ENCODE results near the gene ISYNA1. TPM values are rescaled to one million over a fixed set of nuclear protein-coding genes. Genes with fewer than 3 reads are reported as not detected.
A peak's percentile ranks its signal among the peaks of the same experiment; 100 is the strongest.

ISYNA1 gene
- total RNA-seq, 1 donor: 6.3 TPM

DNA sequence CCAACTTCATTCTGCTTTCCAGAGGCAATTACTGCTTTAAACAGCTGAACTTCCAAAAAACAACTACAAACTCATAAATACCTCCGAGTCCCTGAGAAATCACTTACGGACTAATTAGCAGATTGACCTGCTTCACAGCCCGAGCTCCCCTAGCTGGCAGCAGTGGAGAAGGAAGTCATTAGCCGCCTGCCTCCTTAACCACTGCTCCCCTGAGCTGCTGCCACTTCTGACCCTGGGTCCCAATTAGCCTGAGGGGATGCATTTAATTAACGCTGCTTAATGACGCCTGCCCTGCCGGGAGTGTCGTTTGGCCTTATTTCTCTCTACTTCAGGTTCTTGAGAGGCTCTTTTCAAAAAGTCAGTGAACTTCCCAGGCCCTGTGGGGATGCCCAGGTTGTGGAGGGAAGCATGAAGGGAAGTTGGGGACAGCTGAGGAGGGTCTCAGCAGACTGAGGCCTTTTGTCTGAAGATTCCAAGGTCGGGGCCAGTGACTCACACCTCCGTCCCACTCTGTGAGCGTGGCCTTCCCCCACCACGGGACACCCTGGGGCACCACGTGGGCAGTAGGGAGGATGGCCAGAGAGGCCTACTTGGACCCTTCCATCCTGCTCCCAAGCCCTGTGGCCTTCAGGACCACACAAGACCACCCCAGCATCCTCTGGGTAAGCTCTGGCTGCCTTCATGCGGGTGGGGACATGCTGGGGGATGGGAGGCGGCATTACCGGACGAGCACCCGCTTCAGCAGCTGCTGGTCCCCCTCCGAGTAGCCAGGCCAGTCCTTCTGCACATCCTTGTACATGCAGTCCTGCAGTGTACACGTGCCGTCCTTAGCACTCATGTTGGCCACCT lies 19.8 kb upstream of the ISYNA1 start:
- TF ChIP-seq, protein P1, sequence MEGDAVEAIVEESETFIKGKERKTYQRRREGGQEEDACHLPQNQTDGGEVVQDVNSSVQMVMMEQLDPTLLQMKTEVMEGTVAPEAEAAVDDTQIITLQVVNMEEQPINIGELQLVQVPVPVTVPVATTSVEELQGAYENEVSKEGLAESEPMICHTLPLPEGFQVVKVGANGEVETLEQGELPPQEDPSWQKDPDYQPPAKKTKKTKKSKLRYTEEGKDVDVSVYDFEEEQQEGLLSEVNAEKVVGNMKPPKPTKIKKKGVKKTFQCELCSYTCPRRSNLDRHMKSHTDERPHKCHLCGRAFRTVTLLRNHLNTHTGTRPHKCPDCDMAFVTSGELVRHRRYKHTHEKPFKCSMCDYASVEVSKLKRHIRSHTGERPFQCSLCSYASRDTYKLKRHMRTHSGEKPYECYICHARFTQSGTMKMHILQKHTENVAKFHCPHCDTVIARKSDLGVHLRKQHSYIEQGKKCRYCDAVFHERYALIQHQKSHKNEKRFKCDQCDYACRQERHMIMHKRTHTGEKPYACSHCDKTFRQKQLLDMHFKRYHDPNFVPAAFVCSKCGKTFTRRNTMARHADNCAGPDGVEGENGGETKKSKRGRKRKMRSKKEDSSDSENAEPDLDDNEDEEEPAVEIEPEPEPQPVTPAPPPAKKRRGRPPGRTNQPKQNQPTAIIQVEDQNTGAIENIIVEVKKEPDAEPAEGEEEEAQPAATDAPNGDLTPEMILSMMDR (IDR thresholded peaks at IDR 0.05; ENCODE audit: insufficient read depth, low read length): no peak
- no peak overlapping the region for H3K4me3 ChIP-seq (ENCODE audit: low read depth, low read length)
- no peak for DNase-seq (ENCODE audit: low read depth)

DNA sequence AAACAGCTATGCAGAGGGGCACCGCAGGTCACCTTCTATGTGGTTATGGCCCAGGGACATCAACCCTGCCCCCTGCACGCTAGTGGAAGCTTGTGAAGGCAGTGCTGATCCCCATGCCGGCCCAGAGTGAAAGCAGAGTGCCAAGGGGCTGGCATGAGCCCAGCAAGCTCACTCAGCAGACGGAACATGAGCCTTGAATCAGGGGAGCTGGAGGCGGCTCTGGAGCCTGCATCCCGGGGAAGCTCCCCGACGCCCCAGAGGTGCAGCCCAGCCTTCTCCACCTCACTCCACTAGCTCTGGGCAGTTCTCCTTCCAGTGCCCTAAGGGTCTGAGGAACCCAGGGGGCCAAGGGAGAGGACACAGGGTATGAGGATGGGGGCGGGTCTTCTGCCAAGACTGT lies 19.0 kb upstream of the ISYNA1 start:
- H3K4me3 ChIP-seq (ENCODE audit: low read depth, low read length): no peak overlapping the region
- DNase-seq (ENCODE audit: low read depth): peak; percentile 58
- TF ChIP-seq, protein P1 (IDR thresholded peaks at IDR 0.05; ENCODE audit: insufficient read depth, low read length): no peak

DNA sequence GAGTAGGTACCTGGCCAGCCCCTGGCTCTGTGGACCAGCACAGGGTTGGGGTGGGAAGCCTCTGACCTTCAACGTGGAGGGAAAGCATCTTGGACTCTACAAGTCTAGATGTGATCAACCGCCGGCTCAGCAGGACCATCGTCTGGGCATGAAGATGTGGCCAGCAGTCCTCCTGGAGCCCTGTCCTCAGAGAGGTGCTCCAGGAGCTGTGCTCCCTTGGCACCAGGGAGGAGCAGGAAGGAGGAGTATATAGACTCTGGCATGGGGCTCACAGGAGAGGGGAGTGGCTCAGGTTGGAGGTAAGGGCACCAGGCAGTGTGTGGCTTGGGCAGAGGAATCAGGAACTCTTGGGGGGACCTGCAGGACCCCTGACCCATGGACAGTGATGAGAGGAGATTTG lies 18.3 kb upstream of the ISYNA1 start:
- TF ChIP-seq, protein P1 (IDR thresholded peaks at IDR 0.05; ENCODE audit: insufficient read depth, low read length): no peak
- H3K4me3 ChIP-seq (ENCODE audit: low read depth, low read length): no peak overlapping the region
- no peak for DNase-seq (ENCODE audit: low read depth)

DNA sequence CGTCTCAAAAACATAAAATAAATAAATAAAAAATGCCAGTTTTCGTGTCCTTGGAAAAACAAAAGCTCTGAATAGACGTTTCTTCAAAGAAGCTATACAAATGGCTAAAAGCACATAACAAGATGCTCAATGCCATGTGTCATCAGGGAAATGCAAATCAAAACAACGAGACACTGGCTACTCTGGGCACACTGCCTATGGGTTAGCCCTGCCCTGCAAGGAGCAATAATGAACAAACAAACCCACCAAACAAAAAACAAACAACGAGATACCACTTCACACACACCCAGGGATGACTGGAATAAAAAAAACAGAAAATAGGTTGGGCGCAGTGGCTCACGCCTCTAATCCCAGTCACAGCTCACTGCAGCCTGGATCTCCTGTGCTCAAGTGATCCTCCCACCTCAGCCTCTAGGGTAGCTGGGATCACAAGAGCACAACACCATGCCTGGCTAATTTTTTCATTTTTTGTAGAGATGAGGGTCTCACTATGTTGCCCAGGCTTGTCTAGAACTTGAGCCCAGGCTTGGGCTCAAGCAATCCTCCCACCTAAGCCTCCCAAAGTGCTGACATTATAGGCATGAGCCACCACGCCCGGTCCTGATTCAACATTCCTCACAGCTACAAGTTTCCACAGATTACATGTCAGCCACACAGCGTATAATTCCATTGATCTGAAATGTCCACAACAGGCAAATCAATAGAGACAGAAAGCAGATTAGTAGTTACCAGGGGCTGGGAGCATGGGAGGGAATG lies 15.5 kb upstream of the ISYNA1 start:
- no peak for DNase-seq (ENCODE audit: low read depth)
- TF ChIP-seq, protein P1 (IDR thresholded peaks at IDR 0.05; ENCODE audit: insufficient read depth, low read length): no peak
- no peak overlapping the region for H3K4me3 ChIP-seq (ENCODE audit: low read depth, low read length)

DNA sequence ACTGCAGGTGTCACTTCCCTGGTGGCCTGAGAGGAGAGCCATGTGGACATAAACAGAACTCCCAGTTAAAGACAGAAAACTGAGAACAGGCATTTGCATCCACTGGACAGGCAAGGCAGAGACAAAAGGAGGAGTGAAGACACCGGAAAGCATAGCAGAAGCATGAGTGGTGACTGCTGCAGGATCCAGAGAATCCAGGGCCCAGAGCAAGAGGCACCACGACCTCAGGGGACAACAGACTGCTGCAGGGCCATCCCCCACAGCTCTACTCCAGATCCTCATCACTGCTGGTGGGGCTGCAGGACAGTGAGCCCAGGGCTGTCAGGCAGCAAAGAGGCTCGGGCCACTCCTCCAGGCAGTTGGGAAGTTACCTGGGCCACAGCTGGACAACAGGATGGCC lies 14.5 kb upstream of the ISYNA1 start:
- H3K4me3 ChIP-seq (ENCODE audit: low read depth, low read length): no peak overlapping the region
- no peak for DNase-seq (ENCODE audit: low read depth)
- TF ChIP-seq, protein P1 (IDR thresholded peaks at IDR 0.05; ENCODE audit: insufficient read depth, low read length): no peak

DNA sequence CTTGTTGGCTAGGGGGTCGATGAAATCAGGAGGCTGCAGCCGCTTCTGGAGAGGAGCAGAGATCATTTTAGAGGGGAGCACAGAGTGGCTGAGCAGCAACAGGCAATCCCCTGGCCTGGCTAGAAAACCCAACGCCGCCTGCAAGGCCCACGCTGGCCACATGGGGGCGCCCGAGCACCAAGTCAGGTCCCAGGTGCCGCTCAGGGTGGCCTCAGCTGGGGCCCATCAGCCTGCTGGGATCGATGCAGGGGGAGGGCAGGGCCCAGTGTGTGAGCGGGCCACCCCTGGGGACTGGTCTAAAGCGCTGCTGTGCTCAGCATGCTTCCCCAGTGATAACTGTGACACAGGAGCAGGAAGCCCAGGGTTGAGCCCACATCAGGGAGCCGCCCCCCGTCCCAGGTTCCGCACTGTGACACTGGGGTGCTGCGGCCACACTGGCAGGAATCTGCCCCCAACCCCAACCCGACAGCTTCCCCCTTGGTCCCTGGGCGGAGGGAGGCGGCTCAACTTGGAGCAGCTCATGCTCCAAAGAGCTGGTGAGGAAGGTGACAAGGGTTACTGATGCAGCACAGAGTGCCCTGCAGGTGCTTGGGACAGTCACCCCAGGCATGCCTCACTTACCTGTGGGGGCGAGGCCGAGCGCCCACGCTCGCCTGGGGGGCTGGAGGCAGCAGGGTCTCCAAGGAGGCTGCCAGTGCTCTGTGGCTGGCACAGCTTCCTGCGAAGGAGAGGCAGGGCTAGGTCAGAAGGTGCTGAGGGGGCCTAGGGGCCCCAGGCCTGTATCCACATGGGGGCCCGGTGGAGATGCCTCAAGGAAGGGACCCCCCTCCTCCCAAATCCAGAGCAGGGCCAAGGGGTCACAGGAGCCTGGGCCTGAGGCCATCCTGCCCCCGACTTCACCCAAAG lies 13.3 kb upstream of the ISYNA1 start:
- DNase-seq (ENCODE audit: low read depth): peak; percentile 74
- no peak overlapping the region for H3K4me3 ChIP-seq (ENCODE audit: low read depth, low read length)
- TF ChIP-seq, protein P1 (IDR thresholded peaks at IDR 0.05; ENCODE audit: insufficient read depth, low read length): peak; percentile 96
